GM12891 (cell line): Measurements from ENCODE around the gene PCDHGB4.
"Not testable (repeated sequence)": the region's sequence is repeated elsewhere in the genome, so short reads cannot be mapped to it uniquely, and the experiment has no call there.

Experiments
- PAX5 ChIP-seq: IDR thresholded peaks from 2 replicates; pipeline ENCODE4 v1.6.1; 2011; ENCODE audit warnings: low read length, moderate library complexity, mild to moderate bottlenecking; ENCODE audit not compliant: insufficient read depth, severe bottlenecking
- POLR2A ChIP-seq: IDR thresholded peaks from 2 replicates; pipeline ENCODE4 v1.6.1; 2011; ENCODE audit warnings: low read depth, low read length, control low read depth
- POLR2AphosphoS5 ChIP-seq: IDR thresholded peaks from 2 replicates; pipeline ENCODE4 v1.6.1; 2011; ENCODE audit warnings: low read depth, low read length, control low read depth
- POU2F2 ChIP-seq: IDR thresholded peaks from 2 replicates; pipeline ENCODE4 v1.6.1; 2011; ENCODE audit warnings: low read depth, mild to moderate bottlenecking, control low read depth, low read length, moderate library complexity
- SPI1 ChIP-seq: IDR thresholded peaks from 2 replicates; pipeline ENCODE4 v1.6.1; 2011; ENCODE audit warnings: low read depth, low read length, control low read depth
- TAF1 ChIP-seq: IDR thresholded peaks from 2 replicates; pipeline ENCODE4 v1.6.1; 2011; ENCODE audit warnings: low read depth, low read length, control low read depth

- TF ChIP-seq POLR2AphosphoS5, POLR2A, TAF1, PAX5, POU2F2, SPI1: not testable (repeated sequence)
These were observed 7.1 kb downstream of the PCDHGB4 start for GRCh38 chr5:141394401-141395187.
